Loucy (cell line): ENCODE data around the gene AUNIP.

Experiments
- EZH2phosphoT487 ChIP-seq: fragments of 200-600 bp; IDR thresholded peaks from 2 replicates; pipeline ENCODE4 v1.6.1; 2018; ENCODE audit warnings: antibody characterized with exemption, mild to moderate bottlenecking, moderate library complexity, borderline replicate concordance
- TF ChIP-seq, protein P1 (sequence below): fragments of 200-600 bp; sonication (generic); conservative IDR thresholded peaks from 2 replicates; pipeline ENCODE4 v1.5.1; 2014; ENCODE audit warnings: mild to moderate bottlenecking, antibody characterized with exemption, low read length

DNA sequence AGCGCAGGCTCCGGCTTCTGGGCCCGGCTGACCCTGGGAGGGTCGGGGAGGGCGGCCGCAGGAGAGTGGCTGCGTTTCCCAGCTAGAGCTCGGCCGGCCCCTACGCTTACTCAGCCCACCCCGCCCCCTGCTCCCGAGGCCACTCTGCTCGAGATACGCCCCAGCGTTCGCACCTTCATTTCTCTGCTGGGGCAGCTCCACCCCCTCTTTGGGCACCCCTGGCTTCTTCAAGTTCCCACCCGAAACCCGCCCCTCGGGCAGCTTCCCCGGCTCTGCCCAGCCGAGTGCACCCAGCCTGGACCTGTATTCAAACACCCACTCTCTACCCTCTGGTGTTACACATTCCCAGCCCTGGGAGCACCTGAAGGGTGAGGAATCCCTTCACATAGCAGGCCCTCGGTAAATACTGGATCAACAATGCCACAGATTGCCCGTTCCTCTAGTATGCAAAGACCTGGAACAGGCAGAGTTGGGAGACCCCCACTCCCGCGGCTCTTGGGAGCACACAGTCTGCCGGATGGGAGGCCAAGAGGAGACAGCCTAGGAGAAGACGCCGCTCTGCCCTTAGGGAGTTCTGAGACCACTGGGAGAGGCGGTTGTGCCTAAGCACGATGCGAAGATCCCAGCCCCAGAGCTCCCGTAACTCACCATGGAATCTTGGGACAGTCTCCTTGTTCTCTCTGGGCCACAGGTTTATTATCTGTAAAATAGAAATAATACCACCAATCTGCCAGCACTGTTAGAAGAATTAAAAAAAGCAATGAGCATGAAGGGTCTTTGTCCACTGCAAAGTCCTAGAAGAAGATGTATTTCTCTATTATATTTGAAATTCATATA, 16.8 kb upstream of the AUNIP start:
- TF ChIP-seq, protein P1, sequence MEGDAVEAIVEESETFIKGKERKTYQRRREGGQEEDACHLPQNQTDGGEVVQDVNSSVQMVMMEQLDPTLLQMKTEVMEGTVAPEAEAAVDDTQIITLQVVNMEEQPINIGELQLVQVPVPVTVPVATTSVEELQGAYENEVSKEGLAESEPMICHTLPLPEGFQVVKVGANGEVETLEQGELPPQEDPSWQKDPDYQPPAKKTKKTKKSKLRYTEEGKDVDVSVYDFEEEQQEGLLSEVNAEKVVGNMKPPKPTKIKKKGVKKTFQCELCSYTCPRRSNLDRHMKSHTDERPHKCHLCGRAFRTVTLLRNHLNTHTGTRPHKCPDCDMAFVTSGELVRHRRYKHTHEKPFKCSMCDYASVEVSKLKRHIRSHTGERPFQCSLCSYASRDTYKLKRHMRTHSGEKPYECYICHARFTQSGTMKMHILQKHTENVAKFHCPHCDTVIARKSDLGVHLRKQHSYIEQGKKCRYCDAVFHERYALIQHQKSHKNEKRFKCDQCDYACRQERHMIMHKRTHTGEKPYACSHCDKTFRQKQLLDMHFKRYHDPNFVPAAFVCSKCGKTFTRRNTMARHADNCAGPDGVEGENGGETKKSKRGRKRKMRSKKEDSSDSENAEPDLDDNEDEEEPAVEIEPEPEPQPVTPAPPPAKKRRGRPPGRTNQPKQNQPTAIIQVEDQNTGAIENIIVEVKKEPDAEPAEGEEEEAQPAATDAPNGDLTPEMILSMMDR: no peak
- no peak for TF ChIP-seq EZH2phosphoT487
